Testis (tissue), 2 donors: ENCODE data around the gene THAP12.

ENCODE experiments used
- CTCF ChIP-seq, 3 experiments: fragments of 450-650 bp in 2 of 3; fragments of 200-600 bp in 1 of 3; sonication (generic) in 1 of 3; IDR thresholded peaks; one replicate each; pipeline ENCODE4 v1.5.1; 2016 to 2019; ENCODE audit warnings: antibody characterized with exemption in 3 of 3, mild to moderate bottlenecking in 2 of 3, moderate library complexity in 1 of 3
- POLR2A ChIP-seq: fragments of 450-650 bp; IDR thresholded peaks from one replicate; pipeline ENCODE4 v1.6.1; 2017; ENCODE audit warnings: antibody characterized with exemption, mild to moderate bottlenecking, moderate library complexity

GRCh38 chr11:76321340-76321739 lies 59.6 kb downstream of the THAP12 start:
- no peak for TF ChIP-seq CTCF (IDR thresholded peaks at IDR 0.05)
- TF ChIP-seq POLR2A = no peak
